SH-SY5Y (cell line): ENCODE measurements around the gene ZBTB32.

Experiments used
- GATA2 ChIP-seq: IDR thresholded peaks from 2 replicates; pipeline ENCODE4 v1.6.1; 2011; ENCODE audit warnings: mild to moderate bottlenecking, low read depth, low read length
- GATA3 ChIP-seq: IDR thresholded peaks from 2 replicates; pipeline ENCODE4 v1.6.1; 2011; ENCODE audit warnings: low read depth, mild to moderate bottlenecking, low read length, moderate library complexity

Gene ZBTB32

DNA sequence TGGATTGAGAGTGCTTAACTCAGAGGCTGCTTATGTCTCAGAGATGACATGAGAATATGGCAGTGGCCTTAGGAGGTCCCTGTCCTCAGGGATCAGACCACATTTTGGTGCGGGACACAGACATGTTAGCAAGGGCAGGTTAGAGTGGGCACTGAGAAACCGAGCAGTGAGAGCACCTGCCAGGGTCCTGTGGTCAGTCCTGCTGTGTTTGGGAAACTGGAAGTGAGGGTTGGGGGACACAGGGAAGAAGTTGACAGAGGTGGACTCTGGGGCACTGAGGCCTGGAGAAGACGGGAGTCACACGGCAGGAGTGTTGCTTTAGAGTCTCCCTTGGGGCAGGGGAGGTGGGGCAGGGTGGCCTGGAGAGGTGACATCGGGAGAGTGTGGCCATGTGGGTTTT, 30.5 kb downstream of the ZBTB32 start:
- TF ChIP-seq GATA3 (no peak), GATA2 (no peak)

- no peak for TF ChIP-seq GATA3
These were observed 32.8 kb downstream of the ZBTB32 start for GRCh38 chr19:35736913-35737886.

- TF ChIP-seq GATA2 (no peak), GATA3 (no peak)
These were observed 33.9 kb downstream of the ZBTB32 start for GRCh38 chr19:35738021-35738886.

DNA sequence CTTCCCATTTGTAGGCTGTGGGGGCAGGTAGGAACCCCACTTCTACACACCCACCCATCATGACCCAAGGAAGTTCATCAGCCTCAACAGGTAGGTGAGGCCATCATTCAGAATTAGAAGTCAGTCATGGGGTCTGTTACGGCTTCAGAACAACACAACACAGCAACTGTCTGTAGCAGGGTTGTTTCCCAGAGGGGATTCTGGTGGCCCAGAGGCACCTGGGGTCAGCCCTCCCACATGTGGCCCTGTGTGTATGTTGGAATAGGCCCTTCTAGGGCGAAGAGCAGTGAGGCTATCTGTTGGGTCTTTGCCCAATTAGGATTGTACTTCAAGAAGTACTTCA, 34.5 kb downstream of the ZBTB32 start:
- TF ChIP-seq GATA3 (no peak), GATA2 (no peak)

DNA sequence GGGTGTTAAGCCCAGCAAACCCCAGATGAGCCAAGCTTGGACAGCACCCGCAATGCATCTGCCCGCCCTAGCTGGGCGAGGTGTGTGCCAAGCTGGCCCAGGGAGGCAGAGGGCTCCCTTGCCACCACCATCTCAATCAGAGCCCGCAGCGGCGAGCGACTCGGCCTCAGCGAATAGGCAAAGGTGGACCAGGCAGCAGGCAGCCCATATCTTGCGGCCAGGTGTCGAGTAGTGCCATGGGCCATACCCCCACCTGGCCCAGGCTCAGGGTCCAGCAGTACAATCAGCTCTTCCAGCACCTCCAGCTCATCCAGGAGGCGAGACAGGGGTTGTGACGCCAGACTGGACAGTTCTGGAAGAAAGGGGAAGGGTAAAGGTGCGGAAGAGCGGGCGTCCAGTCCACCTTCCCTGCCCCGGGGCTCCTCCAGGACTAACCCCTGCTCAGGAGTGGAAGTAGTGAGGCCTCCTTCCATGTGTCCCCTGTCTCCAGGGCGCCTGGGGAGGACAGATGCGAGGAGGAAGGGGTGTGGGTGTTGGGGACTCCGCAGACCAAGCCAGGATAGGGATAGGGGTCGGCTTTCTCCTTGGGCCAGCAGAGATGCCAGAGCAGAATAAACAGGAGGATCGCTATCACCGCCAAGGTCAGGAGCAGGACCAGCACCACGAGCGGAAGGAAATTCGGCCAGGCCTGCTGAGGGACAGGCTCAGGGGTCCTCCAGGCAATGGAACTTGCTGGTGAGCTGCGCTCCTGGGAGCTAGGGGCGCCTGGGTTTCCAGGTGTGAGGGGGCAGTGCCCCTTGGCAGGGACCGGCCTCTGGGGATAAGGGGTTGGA, 35.1 kb downstream of the ZBTB32 start:
- TF ChIP-seq GATA3 (no peak), GATA2 (no peak)

DNA sequence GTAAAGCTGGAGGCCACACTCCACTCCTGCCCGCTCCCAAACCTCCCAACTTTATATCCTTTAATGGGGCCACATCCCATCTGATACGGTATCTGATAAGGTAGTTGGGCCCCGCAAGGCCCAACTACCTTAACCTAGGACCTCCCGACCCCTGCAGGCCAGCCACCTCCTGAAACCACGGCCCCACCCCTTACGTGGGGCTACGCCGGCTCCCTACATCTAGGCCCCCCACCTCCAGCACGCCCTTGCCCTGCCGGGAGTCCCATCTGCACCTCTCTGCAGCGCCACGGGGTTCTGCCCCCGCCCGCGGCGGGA, 35.7 kb downstream of the ZBTB32 start:
- TF ChIP-seq GATA2 (peak; percentile 29; the same call in 1 of the 2 replicates), GATA3 (no peak)

DNA sequence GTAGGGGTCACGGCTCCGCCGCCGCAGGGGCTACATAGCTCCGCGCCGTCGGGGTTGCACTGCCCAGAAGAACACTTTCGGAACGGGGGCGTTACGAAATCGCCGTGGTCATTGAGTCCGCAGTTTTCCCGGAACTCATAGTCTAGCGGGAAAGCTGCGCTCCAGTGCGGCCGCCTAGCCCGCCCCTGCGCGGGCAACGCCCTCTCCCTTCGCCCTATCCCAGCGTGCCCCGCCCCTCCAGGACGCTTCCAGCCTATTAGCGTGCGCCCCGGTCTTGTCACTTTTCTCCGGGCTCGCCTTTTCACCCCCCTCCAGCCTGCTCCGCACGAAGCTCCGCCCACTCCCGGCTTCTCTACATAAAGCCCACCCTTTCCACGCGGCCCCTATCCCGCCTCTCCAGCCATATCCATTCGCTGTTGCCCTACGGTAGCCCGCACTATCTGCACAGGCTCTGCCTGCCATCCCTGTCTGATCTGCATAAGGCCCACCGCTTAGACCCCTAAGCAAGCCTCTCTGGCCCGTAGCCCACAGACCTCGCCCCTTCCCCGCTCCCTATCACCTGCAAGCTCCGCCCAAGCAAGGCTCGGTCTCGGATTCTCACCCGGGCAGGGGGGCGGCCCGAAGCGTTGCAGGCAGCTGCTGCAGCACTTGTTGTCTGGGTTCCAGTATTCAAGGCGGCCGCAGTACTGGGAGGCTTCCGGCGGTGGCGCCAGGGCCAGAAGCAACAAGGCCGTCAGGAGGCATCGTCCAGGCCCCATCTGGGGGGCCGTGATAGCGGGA, 36.3 kb downstream of the ZBTB32 start:
- TF ChIP-seq GATA3 (no peak), GATA2 (no peak)

DNA sequence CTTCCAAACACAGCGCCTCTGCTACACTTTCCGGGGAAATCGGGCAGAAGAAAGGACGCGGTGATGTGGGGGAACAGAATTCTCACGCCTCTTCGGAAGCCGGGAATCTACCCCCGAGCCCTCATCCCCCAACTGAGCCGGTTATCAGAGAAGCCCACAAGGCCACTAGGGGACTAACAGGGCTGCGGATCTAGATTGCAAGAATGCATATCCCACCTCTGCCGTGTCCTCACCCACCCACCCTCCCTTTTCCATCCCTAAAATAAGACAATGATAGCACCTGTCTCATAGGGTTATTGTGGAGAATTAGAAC, 36.8 kb downstream of the ZBTB32 start:
- no peak for TF ChIP-seq GATA3
- no peak for TF ChIP-seq GATA2

- TF ChIP-seq GATA3 (no peak), GATA2 (no peak)
These were observed 37.9 kb downstream of the ZBTB32 start, which contains the start of gene IGFLR1 for GRCh38 chr19:35742121-35742724. IGFLR1 (minus strand) TSS chr19:35742452; CDS start chr19:35741180, 1,272 bp downstream.

GRCh38 chr19:35743640-35744429, 39.5 kb downstream of the ZBTB32 start:
- TF ChIP-seq GATA2 (no peak), GATA3 (no peak)

DNA sequence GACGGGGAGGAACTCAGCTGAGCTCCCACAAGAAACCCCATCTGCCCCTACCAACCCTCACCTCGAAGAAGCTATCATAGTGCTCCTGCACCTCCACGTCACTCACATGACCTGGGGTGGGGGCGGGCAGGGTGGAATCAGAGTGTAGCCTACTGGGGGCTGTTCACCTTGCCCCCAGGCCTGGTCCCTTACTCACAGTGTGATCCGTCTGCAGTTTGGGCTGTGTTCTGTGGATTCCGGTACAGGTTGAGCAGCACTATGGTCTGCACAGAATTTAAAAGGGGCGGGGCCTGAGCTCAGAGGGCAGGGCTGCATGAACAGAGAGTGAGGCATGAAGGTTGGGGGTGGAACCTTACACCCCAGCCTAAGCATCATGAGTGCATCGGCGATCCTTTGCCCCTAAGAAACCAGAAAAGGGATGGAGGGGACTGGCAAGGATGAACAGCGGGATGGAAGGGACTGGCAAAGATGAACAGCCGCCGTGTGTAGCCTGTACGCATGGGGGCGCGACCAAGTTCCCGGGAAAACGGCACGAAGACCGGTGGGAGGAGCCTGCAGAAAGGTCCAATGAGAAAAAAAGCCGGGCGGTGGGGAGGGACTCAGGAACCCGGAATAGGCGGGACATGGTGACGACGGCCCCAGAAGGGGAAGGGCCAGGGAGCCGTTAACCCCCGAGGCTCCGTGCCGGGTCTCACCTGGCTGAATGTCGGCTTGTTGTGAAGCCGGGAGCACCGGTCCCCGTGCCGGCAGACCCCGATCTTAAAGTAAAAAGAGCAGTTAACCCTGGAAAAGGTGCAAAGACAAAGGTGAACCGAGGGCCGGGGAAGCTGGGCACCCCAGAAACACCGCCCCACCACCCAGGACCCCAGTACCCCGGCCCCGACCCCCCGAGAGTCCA, 40.3 kb downstream of the ZBTB32 start:
- TF ChIP-seq GATA3 (no peak), GATA2 (no peak)

DNA sequence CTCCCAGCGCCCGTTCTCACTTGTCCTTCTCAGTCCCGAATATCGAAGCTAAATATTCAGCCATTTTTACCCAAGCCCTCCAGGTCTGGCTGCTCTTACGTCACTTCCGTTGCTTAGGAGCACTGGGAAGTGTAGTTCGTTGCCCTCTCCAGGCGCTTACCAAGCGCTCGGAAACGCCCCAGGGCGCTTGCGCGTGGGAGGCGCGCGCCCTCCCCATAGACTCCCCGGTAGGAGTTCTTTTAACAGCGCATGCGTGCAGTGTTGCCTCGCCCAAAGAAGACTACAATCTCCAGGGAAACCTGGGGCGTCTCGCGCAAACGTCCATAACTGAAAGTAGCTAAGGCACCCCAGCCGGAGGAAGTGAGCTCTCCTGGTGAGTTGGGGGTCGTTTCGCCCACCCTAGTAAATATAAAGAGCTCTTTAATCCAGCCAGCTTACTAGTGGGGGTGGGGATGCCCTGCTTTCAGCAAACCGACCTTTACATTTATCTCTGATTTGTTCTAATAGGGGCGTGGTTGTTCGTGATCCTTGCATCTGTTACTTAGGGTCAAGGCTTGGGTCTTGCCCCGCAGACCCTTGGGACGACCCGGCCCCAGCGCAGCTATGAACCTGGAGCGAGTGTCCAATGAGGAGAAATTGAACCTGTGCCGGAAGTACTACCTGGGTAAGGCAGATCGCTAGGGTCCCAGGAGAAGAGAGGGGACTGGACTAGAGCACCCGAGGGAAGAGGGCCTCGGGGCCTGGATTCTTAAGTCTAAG, 41.1 kb downstream of the ZBTB32 start, which contains the start of the genes PSENEN and U2AF1L4:
Gene PSENEN (plus strand): TSS at position 324 of the 759 bp plus-strand sequence. CDS start 280 bp downstream, at position 604.
Gene U2AF1L4 (minus strand): TSS at position 91 of the 759 bp plus-strand sequence. CDS start 27 bp downstream, at position 64.
- no peak for TF ChIP-seq GATA2
- TF ChIP-seq GATA3: no peak
